GM18873 (cell line): ENCODE data around the gene LCN1.
"Not testable (repeated sequence)": the region's sequence is repeated elsewhere in the genome, so short reads cannot be mapped to it uniquely, and the experiment has no call there.

Experiments used
- ATAC-seq: cut with Tn5 transposase; IDR thresholded peaks from one replicate; pipeline ENCODE4 v1.9.1; 2021; ENCODE audit warnings: mild to moderate bottlenecking, moderate library complexity, moderate number of reproducible peaks; ENCODE audit not compliant: unreplicated experiment, low FRiP score

LCN1 gene

GRCh38 chr9:135504262-135505243, 16.7 kb upstream of the LCN1 start:
- no peak for ATAC-seq

GRCh38 chr9:135505406-135506187, 15.6 kb upstream of the LCN1 start:
- no peak for ATAC-seq

GRCh38 chr9:135506327-135507103, 14.7 kb upstream of the LCN1 start:
- ATAC-seq: no peak

- no peak for ATAC-seq
These were observed 13.9 kb upstream of the LCN1 start for GRCh38 chr9:135507104-135508035.

GRCh38 chr9:135508211-135508820, 12.9 kb upstream of the LCN1 start:
- no peak for ATAC-seq

GRCh38 chr9:135509458-135509857, 11.8 kb upstream of the LCN1 start:
- ATAC-seq: no peak

- ATAC-seq: no peak
These were observed 9.0 kb upstream of the LCN1 start for GRCh38 chr9:135512241-135512603.

GRCh38 chr9:135512904-135513303, 8.3 kb upstream of the LCN1 start:
- no peak for ATAC-seq

GRCh38 chr9:135513351-135513846, 7.8 kb upstream of the LCN1 start:
- no peak for ATAC-seq

- ATAC-seq: not testable (repeated sequence)
These were observed 7.3 kb upstream of the LCN1 start for GRCh38 chr9:135513906-135514305.

GRCh38 chr9:135514342-135515082, 6.7 kb upstream of the LCN1 start:
- no peak for ATAC-seq

GRCh38 chr9:135515083-135515951, 5.9 kb upstream of the LCN1 start:
- ATAC-seq: no peak

GRCh38 chr9:135516132-135516860, 4.9 kb upstream of the LCN1 start:
- ATAC-seq: no peak

- no peak for ATAC-seq
These were observed 3.8 kb upstream of the LCN1 start for GRCh38 chr9:135517407-135517822.

GRCh38 chr9:135519179-135519971, 1.9 kb upstream of the LCN1 start:
- ATAC-seq: no peak

- no peak for ATAC-seq
These were observed 412 bp downstream of the LCN1 start for GRCh38 chr9:135521608-135522095.
